Diencephalon (tissue), 1 donor: ENCODE measurements around the gene KTI12. TPM values are rescaled to one million over a fixed set of nuclear protein-coding genes. Genes with fewer than 3 reads are reported as not detected.

Experiments
- small RNA-seq: library from RNA; depleted of rRNA; stranded (forward); fragments of <200 nt; gene quantifications from one replicate; pipeline ENCODE3, GENCODE V24; 2014
- total RNA-seq: library from RNA; depleted of rRNA; stranded (reverse); fragments of >200 nt; gene quantifications from one replicate; pipeline ENCODE4 v1.2.3, GENCODE V29; 2014

The KTI12 gene
- 7.4 TPM for total RNA-seq

GRCh38 chr1:52033190-52034049 is at the start of gene KTI12:
Gene KTI12, minus strand, starts transcription at chr1:52033810. Its CDS starts 49 bp downstream, at chr1:52033761.

GRCh38 chr1:52056163-52056936 is 22.7 kb upstream of the KTI12 start, which contains the start of gene BTF3L4:
Gene BTF3L4, plus strand, starts transcription at chr1:52056295. Its CDS starts 3,553 bp downstream, at chr1:52059848.

GRCh38 chr1:52055066-52055865 is 21.7 kb upstream of the KTI12 start, which contains the start of gene TXNDC12:
Gene TXNDC12, minus strand, starts transcription at chr1:52055191. Its CDS starts 95 bp downstream, at chr1:52055096.

GRCh38 chr1:51990478-51990965 is 43.1 kb downstream of the KTI12 start, which contains the start of gene RAB3B:
Gene RAB3B, minus strand, starts transcription at chr1:51990700. Its CDS starts 13,583 bp downstream, at chr1:51977117.

Small RNAs within 50 kb of the gene (small RNA-seq; reads per million reads assigned to genes)
- gene RN7SL290P: not detected

Other genes with a start within 250 kb of the KTI12 start
- 101 TPM for gene NRDC, start 155.1 kb downstream of the KTI12 start, total RNA-seq
- gene RAB3B, start 43.1 kb downstream of the KTI12 start, total RNA-seq: 81.2 TPM
- 27.9 TPM for gene TXNDC12, start 21.4 kb upstream of the KTI12 start, total RNA-seq
- 152 TPM for gene BTF3L4, start 22.5 kb upstream of the KTI12 start, total RNA-seq
- gene ZFYVE9, start 108.3 kb upstream of the KTI12 start, total RNA-seq: 86.5 TPM